Psoas muscle (tissue), 8 donors: Measurements from ENCODE around the gene PHLDA3. TPM values are rescaled to one million over a fixed set of nuclear protein-coding genes. Genes with fewer than 3 reads are reported as not detected.

ENCODE experiments used
- ATAC-seq, 4 donors: fragments of 200-7000 bp; cut with Tn5 transposase; one replicate each; pipeline ENCODE4 v1.9.1; 2020; ENCODE audit warnings: moderate library complexity in 3 of 4, mild to moderate bottlenecking in 2 of 4
- DNase-seq, 2 donors: peaks; one replicate each; pipeline ENCODE4 v3.0.0-alpha.2; 2020
- H3K27ac ChIP-seq: fragments of 200-600 bp; one replicate; pipeline ENCODE4 v1.8.0; 2022
- H3K27me3 ChIP-seq, 3 donors: fragments of 200-600 bp in 1 of 3; one replicate each; pipeline versions ENCODE4 v1.6.1 to v1.8.0; 2013 to 2022; ENCODE audit warnings: low read length in 2 of 3, mild to moderate bottlenecking in 2 of 3, moderate library complexity in 1 of 3; ENCODE audit not compliant: insufficient read depth in 3 of 3
- H3K36me3 ChIP-seq, 2 donors: fragments of 200-600 bp in 1 of 2; one replicate each; pipeline versions ENCODE4 v1.6.1 to v1.8.0; 2013 to 2022; ENCODE audit warnings: low read depth in 1 of 2, mild to moderate bottlenecking in 1 of 2, moderate library complexity in 1 of 2; ENCODE audit not compliant: insufficient read depth in 1 of 2
- H3K4me1 ChIP-seq: fragments of 200-600 bp; one replicate; pipeline ENCODE4 v1.8.0; 2022
- H3K4me3 ChIP-seq: fragments of 200-600 bp; one replicate; pipeline ENCODE4 v1.8.0; 2022; ENCODE audit warnings: mild to moderate bottlenecking
- H3K9me3 ChIP-seq: fragments of 200-600 bp; one replicate; pipeline ENCODE4 v1.8.0; 2022
- WGBS, 3 donors: extraction: QIAGEN DNeasy Blood & Tissue Kit; methylation state at CpG; one replicate each; pipeline versions ENCODE4 v1.1.6 to v1.1.7; 2013; 5-methylcytosine and 5-hydroxymethylcytosine counted together
- intact Hi-C, 2 donors: fragments of 100-400 bp; cut with DNase I; formaldehyde crosslinking; loops; one replicate each; pipeline versions ENCODE4 v1.11.0 to v1.14.2; 2022
- polyA plus RNA-seq, 3 donors: library from polyadenylated mRNA; stranded (reverse); fragments of 200-250 nt; gene quantifications; one replicate each; pipeline ENCODE4 v1.2.3, GENCODE V29; 2013
- total RNA-seq, 4 donors: library from RNA; stranded (reverse); fragmentation: NEBNext Ultra II Directional in 2 of 4; extraction: Animal tissue kit (Norgen Biotek cat#: 25700) in 2 of 4; gene quantifications; one replicate each; pipeline versions ENCODE4 v1.2.1 to v1.2.4, GENCODE V29; 2021 to 2023
- TF ChIP-seq, protein P1 (sequence below): fragments of 200-600 bp; IDR thresholded peaks from one replicate; pipeline ENCODE4 v1.8.0; 2022; ENCODE audit warnings: antibody characterized with exemption
- donor health status: healthy with polysubstance abuse.
- donor health status: DM: no; HTN: no; CAD: no; lungs with moderate emphysema.
- donor health status: Bipolar disorder and iron deficiency.
- donor health status: healthy.
- donor health status: DM: yes; HTN: yes; CAD: no.
- donor health status: DM: no; HTN: no; CAD: no.
- donor health status: DM: no; HTN: no; CAD: no.
- donor health status: DM: yes; HTN: yes; CAD: no.

The PHLDA3 gene
- total and polyA plus RNA-seq, 7 donors: 41.8 to 116 (median 62.4) TPM

DNA sequence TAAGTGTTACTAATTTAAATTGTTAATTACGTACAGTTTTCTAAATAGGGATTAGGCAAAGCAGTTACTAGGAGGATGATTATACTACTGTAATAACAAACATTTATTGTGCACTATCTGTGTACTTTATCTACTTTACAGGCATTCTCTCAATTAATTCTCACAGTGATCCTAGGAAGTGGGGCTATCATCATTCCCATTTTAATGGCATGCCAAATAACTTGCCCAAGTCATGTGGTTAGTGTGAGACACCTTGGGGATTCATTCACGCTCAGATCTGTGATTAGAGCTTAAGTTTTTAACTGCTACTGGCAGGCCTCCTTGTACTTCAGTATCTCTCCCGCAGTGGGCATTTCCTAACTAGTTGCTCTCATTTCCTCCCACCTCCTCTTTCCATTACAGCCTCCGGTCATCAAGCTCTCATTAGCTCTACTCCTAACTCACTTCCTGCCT is 11.5 kb downstream of the PHLDA3 start:
- peaks cover 0 to 1% (median 0%) of the 10 kb centered on the region in 3 donors for H3K27me3 ChIP-seq
- TF ChIP-seq, protein P1, sequence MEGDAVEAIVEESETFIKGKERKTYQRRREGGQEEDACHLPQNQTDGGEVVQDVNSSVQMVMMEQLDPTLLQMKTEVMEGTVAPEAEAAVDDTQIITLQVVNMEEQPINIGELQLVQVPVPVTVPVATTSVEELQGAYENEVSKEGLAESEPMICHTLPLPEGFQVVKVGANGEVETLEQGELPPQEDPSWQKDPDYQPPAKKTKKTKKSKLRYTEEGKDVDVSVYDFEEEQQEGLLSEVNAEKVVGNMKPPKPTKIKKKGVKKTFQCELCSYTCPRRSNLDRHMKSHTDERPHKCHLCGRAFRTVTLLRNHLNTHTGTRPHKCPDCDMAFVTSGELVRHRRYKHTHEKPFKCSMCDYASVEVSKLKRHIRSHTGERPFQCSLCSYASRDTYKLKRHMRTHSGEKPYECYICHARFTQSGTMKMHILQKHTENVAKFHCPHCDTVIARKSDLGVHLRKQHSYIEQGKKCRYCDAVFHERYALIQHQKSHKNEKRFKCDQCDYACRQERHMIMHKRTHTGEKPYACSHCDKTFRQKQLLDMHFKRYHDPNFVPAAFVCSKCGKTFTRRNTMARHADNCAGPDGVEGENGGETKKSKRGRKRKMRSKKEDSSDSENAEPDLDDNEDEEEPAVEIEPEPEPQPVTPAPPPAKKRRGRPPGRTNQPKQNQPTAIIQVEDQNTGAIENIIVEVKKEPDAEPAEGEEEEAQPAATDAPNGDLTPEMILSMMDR: no peak
- no peaks in the 10 kb centered on the region for H3K36me3 ChIP-seq
- peak overlapping the region; percentile 21 for H3K4me3 ChIP-seq
- H3K27ac ChIP-seq: peak overlapping the region; percentile 95
- 34 to 53% (median 49%) methylated on average over 4 of the region's 4 CpGs for WGBS, 3 donors
- DNase-seq (no peak), ATAC-seq (no peak)
- no peaks in the 10 kb centered on the region for H3K9me3 ChIP-seq
- H3K4me1 ChIP-seq: peaks cover 60% of the 10 kb centered on the region
- intact Hi-C loops: loop anchor here in 1 of 2 donors (2.0 kb wide), 1 partner anchor 23 kb away; no protein-coding TSS in a partner anchor

DNA sequence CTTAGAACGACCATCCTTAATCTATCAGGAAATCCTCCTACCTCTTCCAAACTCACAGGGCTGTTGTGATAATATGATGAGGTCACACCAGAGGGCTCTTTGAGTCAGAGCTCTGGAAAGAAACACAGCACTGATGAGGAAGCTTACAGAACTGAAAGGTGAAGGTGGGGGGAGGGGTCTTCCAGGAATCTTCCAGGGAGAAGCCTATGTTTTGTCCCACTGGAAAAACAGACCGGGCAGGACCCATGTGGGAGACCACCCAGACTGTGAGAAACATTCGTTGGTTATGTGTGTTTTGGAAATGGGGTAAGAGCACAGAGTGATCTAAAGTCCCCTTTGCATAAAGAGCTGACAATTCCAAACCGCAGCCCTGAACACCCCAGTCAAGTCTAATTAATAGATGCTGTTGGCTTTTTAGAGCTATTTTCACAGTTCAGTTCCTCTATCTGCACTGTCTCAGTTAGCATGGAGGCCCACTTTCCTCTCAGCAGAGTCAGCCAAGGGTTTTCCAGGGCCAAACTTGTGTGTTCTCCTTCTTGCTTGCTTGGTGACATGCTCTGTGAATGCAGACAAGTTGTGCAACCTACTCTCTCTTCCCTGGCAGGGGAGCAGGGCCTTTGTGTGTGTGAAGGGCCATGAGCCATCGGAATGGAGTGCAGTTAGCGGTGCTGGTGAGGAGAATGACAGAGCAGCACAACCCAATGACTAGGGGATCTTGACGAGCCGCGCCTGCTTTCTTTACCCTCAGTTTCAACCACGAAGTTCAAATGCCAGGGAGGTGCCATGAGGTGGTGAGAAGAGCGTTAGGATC is 12.3 kb downstream of the PHLDA3 start:
- Histone ChIP-seq H3K4me3 (peak overlapping the region; percentile 21), H3K4me1 (peaks cover 53% of the 10 kb centered on the region), H3K27me3 (peaks cover 0 to 1% (median 0%) of the 10 kb centered on the region in 3 donors), H3K9me3 (no peaks in the 10 kb centered on the region), H3K36me3 (no peaks in the 10 kb centered on the region), H3K27ac (peak overlapping the region; percentile 95)
- DNase-seq (peak; percentile 85 to 88), ATAC-seq (peak; percentile 69 to 78 (median 76))
- intact Hi-C loops: loop anchor here in 1 of 2 donors (2.0 kb wide), 1 partner anchor 24 kb away; no protein-coding TSS in a partner anchor
- WGBS, 3 donors: 42 to 52% (median 50%) methylated on average over 11 of the region's 11 CpGs
- TF ChIP-seq, protein P1: no peak

DNA sequence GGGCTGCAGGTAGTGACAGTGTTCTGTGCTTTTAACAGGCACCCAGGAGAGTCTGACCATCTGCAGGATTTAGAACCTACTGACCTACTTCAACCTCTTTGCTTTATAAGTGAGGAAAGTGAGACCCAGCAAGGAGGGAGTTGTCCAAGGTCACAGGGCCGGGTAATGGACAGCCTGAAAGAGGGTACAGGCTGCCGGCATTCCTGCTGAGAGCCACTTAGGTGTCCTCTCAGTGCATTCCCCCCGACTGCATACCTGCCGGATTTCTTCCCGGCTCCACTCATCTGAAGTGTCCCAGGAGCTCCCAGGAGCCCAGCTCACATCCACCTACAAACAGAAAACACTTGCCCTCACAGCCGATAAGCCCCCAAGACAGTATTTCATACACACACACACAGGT is 13.9 kb downstream of the PHLDA3 start:
- peaks cover 50% of the 10 kb centered on the region for H3K4me1 ChIP-seq
- peaks cover 0 to 1% (median 0%) of the 10 kb centered on the region in 3 donors for H3K27me3 ChIP-seq
- TF ChIP-seq, protein P1: no peak
- intact Hi-C loops: no loop called here
- no peaks in the 10 kb centered on the region for H3K9me3 ChIP-seq
- H3K27ac ChIP-seq: peak overlapping the region; percentile 95
- no peak overlapping the region for H3K4me3 ChIP-seq
- WGBS, 3 donors: 62 to 78% (median 63%) methylated on average over 6 of the region's 6 CpGs
- no peak for DNase-seq
- ATAC-seq: no peak
- no peaks in the 10 kb centered on the region for H3K36me3 ChIP-seq

DNA sequence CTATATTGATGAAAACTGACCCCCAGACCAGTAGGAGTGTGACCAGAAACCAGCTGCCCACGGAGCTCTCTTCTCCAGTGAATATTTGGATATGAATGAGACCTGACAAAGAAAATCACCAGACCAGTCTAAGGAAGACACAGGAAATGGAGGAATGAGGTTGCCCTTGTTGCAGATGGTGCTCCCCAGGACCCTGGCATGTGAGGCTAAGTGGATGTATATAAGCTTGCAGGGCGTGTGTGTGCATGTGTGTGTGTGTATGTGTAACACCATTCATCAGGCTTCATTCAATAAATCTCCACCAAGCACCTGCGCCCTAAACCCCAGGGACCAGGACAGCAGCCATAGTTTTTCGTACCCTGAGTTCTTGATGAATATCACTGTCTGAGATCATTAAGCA is 14.4 kb downstream of the PHLDA3 start:
- intact Hi-C loops: no loop called here
- TF ChIP-seq, protein P1: no peak
- WGBS, 3 donors: 77 to 87% (median 84%) methylated on average over 4 of the region's 4 CpGs
- ATAC-seq (no peak), DNase-seq (no peak)
- H3K4me1 ChIP-seq: peaks cover 45% of the 10 kb centered on the region
- peak overlapping the region; percentile 95 for H3K27ac ChIP-seq
- H3K27me3 ChIP-seq: peaks cover 0 to 1% (median 0%) of the 10 kb centered on the region in 3 donors
- H3K36me3 ChIP-seq: no peaks in the 10 kb centered on the region
- no peaks in the 10 kb centered on the region for H3K9me3 ChIP-seq
- no peak overlapping the region for H3K4me3 ChIP-seq
